HG02610 (cell line): ENCODE results near the gene ANKRD50.
A peak's percentile ranks its signal among the peaks of the same experiment; 100 is the strongest.

ENCODE experiments used
- ATAC-seq: cut with Tn5 transposase; IDR thresholded peaks from one replicate; pipeline ENCODE4 v1.9.1; 2021; ENCODE audit warnings: mild to moderate bottlenecking, moderate library complexity; ENCODE audit not compliant: unreplicated experiment

ANKRD50 gene

GRCh38 chr4:124710911-124711310, 1.6 kb downstream of the ANKRD50 start:
- no peak for ATAC-seq

- ATAC-seq: no peak
Observed at GRCh38 chr4:124710015-124710741, 2.4 kb downstream of the ANKRD50 start.

GRCh38 chr4:124708517-124709300, 3.8 kb downstream of the ANKRD50 start:
- ATAC-seq: no peak

- no peak for ATAC-seq
Observed at GRCh38 chr4:124705393-124705792, 7.1 kb downstream of the ANKRD50 start.

- no peak for ATAC-seq
Observed at GRCh38 chr4:124703154-124703553, 9.4 kb downstream of the ANKRD50 start.

GRCh38 chr4:124697441-124697840, 15.1 kb downstream of the ANKRD50 start:
- ATAC-seq: no peak

GRCh38 chr4:124696182-124696581, 16.4 kb downstream of the ANKRD50 start:
- no peak for ATAC-seq

GRCh38 chr4:124694946-124695598, 17.5 kb downstream of the ANKRD50 start:
- no peak for ATAC-seq

- no peak for ATAC-seq
Observed at GRCh38 chr4:124694306-124694705, 18.2 kb downstream of the ANKRD50 start.

- ATAC-seq: no peak
Observed at GRCh38 chr4:124691801-124692200, 20.7 kb downstream of the ANKRD50 start.

- no peak for ATAC-seq
Observed at GRCh38 chr4:124686279-124686678, 26.3 kb downstream of the ANKRD50 start.

- no peak for ATAC-seq
Observed at GRCh38 chr4:124685851-124686250, 26.7 kb downstream of the ANKRD50 start.

GRCh38 chr4:124684301-124684700, 28.2 kb downstream of the ANKRD50 start:
- peak; percentile 42 for ATAC-seq

- ATAC-seq: no peak
Observed at GRCh38 chr4:124682384-124682783, 30.1 kb downstream of the ANKRD50 start.

- no peak for ATAC-seq
Observed at GRCh38 chr4:124666496-124666895, 46.0 kb downstream of the ANKRD50 start.

- no peak for ATAC-seq
Observed at GRCh38 chr4:124658795-124659194, 53.7 kb downstream of the ANKRD50 start.

- no peak for ATAC-seq
Observed at GRCh38 chr4:124650614-124651013, 61.9 kb downstream of the ANKRD50 start.

GRCh38 chr4:124647599-124647998, 64.9 kb downstream of the ANKRD50 start:
- no peak for ATAC-seq

- no peak for ATAC-seq
Observed at GRCh38 chr4:124644621-124645020, 67.9 kb downstream of the ANKRD50 start.

- no peak for ATAC-seq
Observed at GRCh38 chr4:124642846-124643245, 69.7 kb downstream of the ANKRD50 start.

- ATAC-seq: no peak
Observed at GRCh38 chr4:124641715-124642381, 70.7 kb downstream of the ANKRD50 start.
